SK-N-SH treated with all-trans-retinoic acid at 6 μM for 48 hours (cell line): Measurements from ENCODE around the gene FUBP3.

Experiments
- ATAC-seq: fragments of 200-7000 bp; cut with Tn5 transposase; 3 replicates; pipeline ENCODE4 v1.9.1; 2020; ENCODE audit warnings: mild to moderate bottlenecking, moderate library complexity
- ARNTL ChIP-seq: fragments of 450-650 bp; formaldehyde crosslinking; IDR thresholded peaks from 2 replicates; pipeline ENCODE4 v1.5.0; 2020; ENCODE audit warnings: low read depth, mild to moderate bottlenecking, moderate library complexity, borderline replicate concordance
- BACH2 ChIP-seq: fragments of 250-450 bp; sonication (Bioruptor Pico); IDR thresholded peaks from 2 replicates; pipeline ENCODE4 v1.9.0; 2021; ENCODE audit warnings: mild to moderate bottlenecking, borderline replicate concordance
- CREB5 ChIP-seq: fragments of 250-450 bp; sonication (Bioruptor Pico); IDR thresholded peaks from 2 replicates; pipeline ENCODE4 v1.5.1; 2020; ENCODE audit warnings: low read depth, mild to moderate bottlenecking, moderate library complexity
- CSDC2 ChIP-seq: fragments of 250-450 bp; sonication (Bioruptor Pico); IDR thresholded peaks from 2 replicates; pipeline ENCODE4 v1.5.0; 2020; ENCODE audit warnings: mild to moderate bottlenecking, moderate library complexity
- CSRNP3 ChIP-seq: fragments of 250-450 bp; sonication (Bioruptor Pico); IDR thresholded peaks from 2 replicates; pipeline ENCODE4 v1.5.1; 2021; ENCODE audit warnings: mild to moderate bottlenecking, moderate library complexity
- ESRRG ChIP-seq: fragments of 250-450 bp; sonication (Bioruptor Pico); IDR thresholded peaks from 2 replicates; pipeline ENCODE4 v1.6.1; 2021; ENCODE audit warnings: mild to moderate bottlenecking
- GLIS3 ChIP-seq: fragments of 250-450 bp; sonication (Bioruptor Pico); IDR thresholded peaks from 2 replicates; pipeline ENCODE4 v1.5.0; 2020; ENCODE audit warnings: mild to moderate bottlenecking, moderate library complexity
- ISL1 ChIP-seq: fragments of 250-450 bp; sonication (Bioruptor Pico); IDR thresholded peaks from 2 replicates; pipeline ENCODE4 v2.1.2; 2022; ENCODE audit warnings: mild to moderate bottlenecking, moderate library complexity
- OSR1 ChIP-seq: fragments of 250-450 bp; sonication (Bioruptor Pico); IDR thresholded peaks from 2 replicates; pipeline ENCODE4 v1.8.0; 2022; ENCODE audit warnings: moderate library complexity, mild to moderate bottlenecking, inconsistent platforms
- PATZ1 ChIP-seq: fragments of 250-450 bp; sonication (Bioruptor Pico); IDR thresholded peaks from 2 replicates; pipeline ENCODE4 v1.8.0; 2020; ENCODE audit warnings: mild to moderate bottlenecking, moderate library complexity, borderline replicate concordance
- POU6F1 ChIP-seq: fragments of 250-450 bp; sonication (Bioruptor Pico); IDR thresholded peaks from 2 replicates; pipeline ENCODE4 v1.8.0; 2021; ENCODE audit warnings: low read depth, mild to moderate bottlenecking, moderate library complexity, borderline replicate concordance
- PPARA ChIP-seq: fragments of 250-450 bp; sonication (Bioruptor Pico); IDR thresholded peaks from 2 replicates; pipeline ENCODE4 v1.5.0; 2020; ENCODE audit warnings: mild to moderate bottlenecking, borderline replicate concordance
- RARB ChIP-seq: fragments of 250-450 bp; sonication (Bioruptor Pico); IDR thresholded peaks from 2 replicates; pipeline ENCODE4 v1.8.0; 2021; ENCODE audit warnings: mild to moderate bottlenecking, moderate library complexity
- SNAI2 ChIP-seq: fragments of 250-450 bp; sonication (Bioruptor Pico); IDR thresholded peaks from 2 replicates; pipeline ENCODE4 v1.5.0; 2020; ENCODE audit warnings: mild to moderate bottlenecking, moderate library complexity
- TCF4 ChIP-seq: fragments of 250-450 bp; sonication (Bioruptor Pico); IDR thresholded peaks from 2 replicates; pipeline ENCODE4 v1.8.0; 2021; ENCODE audit warnings: mild to moderate bottlenecking, moderate library complexity, borderline replicate concordance
- TOX ChIP-seq: fragments of 250-450 bp; sonication (Bioruptor Pico); IDR thresholded peaks from 2 replicates; pipeline ENCODE4 v1.8.0; 2021; ENCODE audit warnings: mild to moderate bottlenecking, moderate library complexity, borderline replicate concordance
- TSHZ2 ChIP-seq: fragments of 250-450 bp; sonication (Bioruptor Pico); IDR thresholded peaks from 2 replicates; pipeline ENCODE4 v1.5.0; 2020; ENCODE audit warnings: mild to moderate bottlenecking, moderate library complexity
- ZC3H10 ChIP-seq: fragments of 250-450 bp; sonication (Bioruptor Pico); IDR thresholded peaks from 2 replicates; pipeline ENCODE4 v1.5.1; 2021; ENCODE audit warnings: mild to moderate bottlenecking, moderate library complexity
- ZFP3 ChIP-seq: fragments of 250-450 bp; sonication (Bioruptor Pico); IDR thresholded peaks from 2 replicates; pipeline ENCODE4 v1.5.0; 2020; ENCODE audit warnings: mild to moderate bottlenecking, moderate library complexity
- ZFP30 ChIP-seq: fragments of 450-650 bp; formaldehyde crosslinking; IDR thresholded peaks from 2 replicates; pipeline ENCODE4 v1.5.0; 2022; ENCODE audit warnings: mild to moderate bottlenecking, moderate library complexity
- ZNF565 ChIP-seq: fragments of 450-650 bp; formaldehyde crosslinking; conservative IDR thresholded peaks from 2 replicates; pipeline ENCODE4 v1.5.0; 2020; ENCODE audit warnings: low read depth, mild to moderate bottlenecking, moderate library complexity
- ZNF70 ChIP-seq: fragments of 450-650 bp; formaldehyde crosslinking; IDR thresholded peaks from 2 replicates; pipeline ENCODE4 v1.5.0; 2020; ENCODE audit warnings: mild to moderate bottlenecking, moderate library complexity
- ZNF8 ChIP-seq: fragments of 450-650 bp; formaldehyde crosslinking; IDR thresholded peaks from 2 replicates; pipeline ENCODE4 v1.5.0; 2020; ENCODE audit warnings: mild to moderate bottlenecking, moderate library complexity

The FUBP3 gene

GRCh38 chr9:130583271-130583670 lies 3.9 kb downstream of the FUBP3 start:
- no peak for ATAC-seq
- TF ChIP-seq RARB (no peak), ZNF70 (CRISPR knock-in tag) (no peak), TOX (CRISPR knock-in tag) (no peak)

- no peak for ATAC-seq
- TF ChIP-seq BACH2 (no peak), ZFP3 (no peak), OSR1 (CRISPR knock-in tag) (no peak), ESRRG (CRISPR knock-in tag) (no peak), POU6F1 (CRISPR knock-in tag) (no peak), PATZ1 (CRISPR knock-in tag) (no peak), RARB (no peak), ZNF70 (CRISPR knock-in tag) (no peak), TSHZ2 (CRISPR knock-in tag) (no peak), ZC3H10 (CRISPR knock-in tag) (no peak), SNAI2 (CRISPR knock-in tag) (no peak), CSRNP3 (no peak), GLIS3 (CRISPR knock-in tag) (no peak), ZNF8 (CRISPR knock-in tag) (no peak), TCF4 (CRISPR knock-in tag) (no peak), ZNF565 (CRISPR knock-in tag) (no peak), ISL1 (CRISPR knock-in tag) (no peak), PPARA (CRISPR knock-in tag) (no peak)
- TF ChIP-seq, all 23 proteins: peak for 0
Observed at GRCh38 chr9:130587921-130588320, 8.5 kb downstream of the FUBP3 start.

GRCh38 chr9:130588416-130588815 lies 9.0 kb downstream of the FUBP3 start:
- ATAC-seq, result no peak
- TF ChIP-seq CSRNP3 (no peak), ZFP30 (no peak), RARB (no peak), ZNF565 (CRISPR knock-in tag) (no peak), TSHZ2 (CRISPR knock-in tag) (no peak), ESRRG (CRISPR knock-in tag) (no peak), TOX (CRISPR knock-in tag) (no peak), SNAI2 (CRISPR knock-in tag) (no peak), ARNTL (no peak), BACH2 (no peak), ZNF8 (CRISPR knock-in tag) (no peak), CREB5 (no peak), OSR1 (CRISPR knock-in tag) (no peak), POU6F1 (CRISPR knock-in tag) (no peak), ISL1 (CRISPR knock-in tag) (no peak), CSDC2 (CRISPR knock-in tag) (no peak)
